ENCODE measurements around the gene SCART1. TPM values are rescaled to one million over a fixed set of nuclear protein-coding genes. Genes with fewer than 3 reads are reported as not detected.

The SCART1 gene
- total RNA-seq, 1 experiment from 2014 or later: 1.1 TPM

DNA sequence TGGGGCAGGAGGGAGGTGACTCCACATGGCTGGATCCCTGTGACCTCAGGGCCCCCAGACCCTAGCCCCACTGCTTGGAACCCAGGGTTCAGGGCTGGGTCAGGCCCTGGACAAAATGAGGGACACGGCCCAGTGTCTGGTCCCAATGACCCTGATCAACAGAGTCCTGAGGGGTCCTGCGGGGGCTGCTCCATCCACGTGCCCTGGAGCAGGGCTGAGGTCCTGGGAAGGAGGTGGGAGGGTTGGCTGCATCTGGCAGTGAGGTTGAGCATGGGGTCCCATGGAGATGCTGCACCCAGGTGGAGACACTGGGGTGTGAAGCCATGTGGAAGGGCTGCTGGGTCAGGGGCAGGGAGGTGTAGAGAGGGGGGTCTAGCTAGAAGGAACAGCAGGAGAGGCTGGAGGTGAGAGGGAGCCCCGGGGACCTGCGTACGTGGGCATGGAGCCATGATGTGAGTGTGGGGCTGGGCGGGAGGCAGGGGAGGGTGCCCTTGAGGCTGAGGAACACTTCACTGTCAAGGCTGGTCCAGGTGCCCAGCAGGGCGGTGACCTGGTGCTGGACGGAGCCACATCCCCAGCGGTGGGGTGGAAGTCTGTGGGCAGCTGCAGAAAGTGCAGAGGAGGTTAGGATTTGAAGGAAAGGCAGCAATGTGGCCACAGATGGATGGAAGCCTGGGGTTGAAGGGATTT, 604 bp downstream of the SCART1 start (continued):
- no peak for TF ChIP-seq NR3C1 (CRISPR knock-in tag; conservative IDR thresholded peaks at IDR 0.05; ENCODE audit: low read depth)
- TF ChIP-seq, protein P1, sequence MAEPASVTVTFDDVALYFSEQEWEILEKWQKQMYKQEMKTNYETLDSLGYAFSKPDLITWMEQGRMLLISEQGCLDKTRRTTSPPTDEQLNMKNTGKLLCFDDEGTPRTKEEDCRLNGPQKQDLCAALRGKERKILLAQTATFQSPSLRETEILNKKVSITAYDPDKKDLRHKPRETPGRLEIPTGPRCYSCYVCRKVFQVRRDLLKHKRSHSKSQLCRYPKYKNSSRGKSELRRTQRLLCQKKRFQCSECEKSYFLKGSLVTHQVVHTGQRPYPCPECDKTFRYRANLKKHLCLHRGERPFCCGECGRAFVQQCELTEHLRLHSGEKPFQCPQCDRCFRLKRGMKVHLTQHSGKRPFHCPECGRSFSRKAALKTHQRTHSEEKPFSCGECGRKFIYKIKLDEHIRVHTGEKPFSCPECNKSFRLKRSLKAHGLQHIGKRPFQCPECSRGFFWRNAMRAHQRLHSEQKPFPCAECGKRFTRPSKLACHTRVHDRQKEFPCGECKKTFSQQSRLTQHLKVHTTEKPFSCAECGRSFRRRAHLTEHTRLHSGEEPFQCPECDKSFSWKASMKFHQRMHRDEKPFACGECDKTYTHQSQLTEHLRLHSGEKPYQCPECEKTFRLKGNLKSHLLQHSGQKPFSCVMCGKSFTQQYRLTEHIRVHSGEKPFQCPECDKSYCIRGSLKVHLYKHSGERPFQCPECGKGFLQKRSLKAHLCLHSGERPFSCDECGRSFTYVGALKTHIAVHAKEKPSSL (CRISPR knock-in tag; conservative IDR thresholded peaks at IDR 0.05): no peak
- TF ChIP-seq, protein P2, sequence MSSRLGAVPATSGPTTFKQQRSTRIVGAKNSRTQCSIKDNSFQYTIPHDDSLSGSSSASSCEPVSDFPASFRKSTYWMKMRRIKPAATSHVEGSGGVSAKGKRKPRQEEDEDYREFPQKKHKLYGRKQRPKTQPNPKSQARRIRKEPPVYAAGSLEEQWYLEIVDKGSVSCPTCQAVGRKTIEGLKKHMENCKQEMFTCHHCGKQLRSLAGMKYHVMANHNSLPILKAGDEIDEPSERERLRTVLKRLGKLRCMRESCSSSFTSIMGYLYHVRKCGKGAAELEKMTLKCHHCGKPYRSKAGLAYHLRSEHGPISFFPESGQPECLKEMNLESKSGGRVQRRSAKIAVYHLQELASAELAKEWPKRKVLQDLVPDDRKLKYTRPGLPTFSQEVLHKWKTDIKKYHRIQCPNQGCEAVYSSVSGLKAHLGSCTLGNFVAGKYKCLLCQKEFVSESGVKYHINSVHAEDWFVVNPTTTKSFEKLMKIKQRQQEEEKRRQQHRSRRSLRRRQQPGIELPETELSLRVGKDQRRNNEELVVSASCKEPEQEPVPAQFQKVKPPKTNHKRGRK (CRISPR knock-in tag; IDR thresholded peaks at IDR 0.05; ENCODE audit: borderline replicate concordance): no peak
- TF ChIP-seq, protein P3, sequence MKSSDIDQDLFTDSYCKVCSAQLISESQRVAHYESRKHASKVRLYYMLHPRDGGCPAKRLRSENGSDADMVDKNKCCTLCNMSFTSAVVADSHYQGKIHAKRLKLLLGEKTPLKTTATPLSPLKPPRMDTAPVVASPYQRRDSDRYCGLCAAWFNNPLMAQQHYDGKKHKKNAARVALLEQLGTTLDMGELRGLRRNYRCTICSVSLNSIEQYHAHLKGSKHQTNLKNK (CRISPR knock-in tag; IDR thresholded peaks at IDR 0.05): no peak
- TF ChIP-seq, protein P4, sequence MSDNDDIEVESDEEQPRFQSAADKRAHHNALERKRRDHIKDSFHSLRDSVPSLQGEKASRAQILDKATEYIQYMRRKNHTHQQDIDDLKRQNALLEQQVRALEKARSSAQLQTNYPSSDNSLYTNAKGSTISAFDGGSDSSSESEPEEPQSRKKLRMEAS (CRISPR knock-in tag; IDR thresholded peaks at IDR 0.05): no peak
- TF ChIP-seq ZNF263 (CRISPR knock-in tag; IDR thresholded peaks at IDR 0.05; ENCODE audit: low read depth): no peak

DNA sequence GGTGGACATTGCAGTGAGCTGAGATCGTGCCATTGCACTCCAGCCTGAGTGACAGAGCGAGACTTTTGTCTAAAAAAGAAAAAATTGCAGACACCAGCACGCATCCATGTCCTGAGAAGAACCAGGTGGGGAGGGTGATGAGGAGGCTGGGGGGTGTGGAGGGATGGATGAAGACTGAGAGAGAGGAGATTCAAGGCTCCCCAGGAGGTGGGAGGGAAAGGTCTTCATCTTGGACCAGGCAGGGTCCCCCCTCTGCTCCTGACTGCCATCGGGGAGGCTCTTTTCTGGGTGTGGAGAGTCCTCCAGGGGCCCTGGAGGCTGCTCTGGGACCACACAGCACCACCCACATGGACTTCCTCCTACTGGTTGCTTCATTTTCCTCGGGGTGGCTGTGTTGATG, 1.5 kb downstream of the SCART1 start:
- DNase-seq (ENCODE audit: low spot score) (no peak), ATAC-seq (no peak)
- TF ChIP-seq, protein P5, sequence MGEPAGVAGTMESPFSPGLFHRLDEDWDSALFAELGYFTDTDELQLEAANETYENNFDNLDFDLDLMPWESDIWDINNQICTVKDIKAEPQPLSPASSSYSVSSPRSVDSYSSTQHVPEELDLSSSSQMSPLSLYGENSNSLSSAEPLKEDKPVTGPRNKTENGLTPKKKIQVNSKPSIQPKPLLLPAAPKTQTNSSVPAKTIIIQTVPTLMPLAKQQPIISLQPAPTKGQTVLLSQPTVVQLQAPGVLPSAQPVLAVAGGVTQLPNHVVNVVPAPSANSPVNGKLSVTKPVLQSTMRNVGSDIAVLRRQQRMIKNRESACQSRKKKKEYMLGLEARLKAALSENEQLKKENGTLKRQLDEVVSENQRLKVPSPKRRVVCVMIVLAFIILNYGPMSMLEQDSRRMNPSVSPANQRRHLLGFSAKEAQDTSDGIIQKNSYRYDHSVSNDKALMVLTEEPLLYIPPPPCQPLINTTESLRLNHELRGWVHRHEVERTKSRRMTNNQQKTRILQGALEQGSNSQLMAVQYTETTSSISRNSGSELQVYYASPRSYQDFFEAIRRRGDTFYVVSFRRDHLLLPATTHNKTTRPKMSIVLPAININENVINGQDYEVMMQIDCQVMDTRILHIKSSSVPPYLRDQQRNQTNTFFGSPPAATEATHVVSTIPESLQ (CRISPR knock-in tag; IDR thresholded peaks at IDR 0.05): no peak
- TF ChIP-seq, protein P6, sequence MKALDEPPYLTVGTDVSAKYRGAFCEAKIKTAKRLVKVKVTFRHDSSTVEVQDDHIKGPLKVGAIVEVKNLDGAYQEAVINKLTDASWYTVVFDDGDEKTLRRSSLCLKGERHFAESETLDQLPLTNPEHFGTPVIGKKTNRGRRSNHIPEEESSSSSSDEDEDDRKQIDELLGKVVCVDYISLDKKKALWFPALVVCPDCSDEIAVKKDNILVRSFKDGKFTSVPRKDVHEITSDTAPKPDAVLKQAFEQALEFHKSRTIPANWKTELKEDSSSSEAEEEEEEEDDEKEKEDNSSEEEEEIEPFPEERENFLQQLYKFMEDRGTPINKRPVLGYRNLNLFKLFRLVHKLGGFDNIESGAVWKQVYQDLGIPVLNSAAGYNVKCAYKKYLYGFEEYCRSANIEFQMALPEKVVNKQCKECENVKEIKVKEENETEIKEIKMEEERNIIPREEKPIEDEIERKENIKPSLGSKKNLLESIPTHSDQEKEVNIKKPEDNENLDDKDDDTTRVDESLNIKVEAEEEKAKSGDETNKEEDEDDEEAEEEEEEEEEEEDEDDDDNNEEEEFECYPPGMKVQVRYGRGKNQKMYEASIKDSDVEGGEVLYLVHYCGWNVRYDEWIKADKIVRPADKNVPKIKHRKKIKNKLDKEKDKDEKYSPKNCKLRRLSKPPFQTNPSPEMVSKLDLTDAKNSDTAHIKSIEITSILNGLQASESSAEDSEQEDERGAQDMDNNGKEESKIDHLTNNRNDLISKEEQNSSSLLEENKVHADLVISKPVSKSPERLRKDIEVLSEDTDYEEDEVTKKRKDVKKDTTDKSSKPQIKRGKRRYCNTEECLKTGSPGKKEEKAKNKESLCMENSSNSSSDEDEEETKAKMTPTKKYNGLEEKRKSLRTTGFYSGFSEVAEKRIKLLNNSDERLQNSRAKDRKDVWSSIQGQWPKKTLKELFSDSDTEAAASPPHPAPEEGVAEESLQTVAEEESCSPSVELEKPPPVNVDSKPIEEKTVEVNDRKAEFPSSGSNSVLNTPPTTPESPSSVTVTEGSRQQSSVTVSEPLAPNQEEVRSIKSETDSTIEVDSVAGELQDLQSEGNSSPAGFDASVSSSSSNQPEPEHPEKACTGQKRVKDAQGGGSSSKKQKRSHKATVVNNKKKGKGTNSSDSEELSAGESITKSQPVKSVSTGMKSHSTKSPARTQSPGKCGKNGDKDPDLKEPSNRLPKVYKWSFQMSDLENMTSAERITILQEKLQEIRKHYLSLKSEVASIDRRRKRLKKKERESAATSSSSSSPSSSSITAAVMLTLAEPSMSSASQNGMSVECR (CRISPR knock-in tag; IDR thresholded peaks at IDR 0.05; ENCODE audit: borderline replicate concordance): no peak
- no peak for TF ChIP-seq GTF2I (CRISPR knock-in tag; conservative IDR thresholded peaks at IDR 0.05)
- TF ChIP-seq RELA (CRISPR knock-in tag; IDR thresholded peaks at IDR 0.05; ENCODE audit: borderline replicate concordance): no peak
- Mint-ChIP-seq H3K4me1 (no peaks in the 10 kb centered on the region), H3K27me3 (ENCODE audit: low read depth) (peaks cover 11% of the 10 kb centered on the region), H3K4me3 (no peak overlapping the region), H3K27ac (no peak overlapping the region), H3K9me3 (peaks cover 50% of the 10 kb centered on the region), H3K36me3 (peaks cover 42% of the 10 kb centered on the region)
- POLR2A ChIA-PET: no interaction called here
- CTCF ChIA-PET: no interaction called here

DNA sequence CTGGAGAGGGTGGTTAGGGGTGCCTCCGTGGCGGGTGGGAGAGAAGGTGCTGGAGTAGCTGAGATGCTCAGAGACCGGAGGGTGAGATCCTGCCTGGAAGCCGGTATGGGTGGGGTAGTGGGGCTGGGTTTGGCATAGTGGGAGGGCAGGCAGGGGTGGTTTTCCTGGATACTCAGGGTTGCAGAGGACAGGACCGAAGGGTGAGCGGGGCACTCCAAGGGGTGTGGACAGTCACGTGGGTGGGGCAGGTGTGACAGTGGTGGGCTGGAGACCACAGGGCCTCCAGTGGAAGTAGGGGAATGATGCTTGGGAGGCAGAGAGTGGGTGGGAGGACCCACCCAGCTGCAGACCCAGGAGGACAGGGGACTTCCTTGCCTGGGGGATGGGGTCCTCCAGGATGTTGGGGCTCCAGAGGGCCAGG, 1.9 kb downstream of the SCART1 start:
- Mint-ChIP-seq H3K4me1 (no peaks in the 10 kb centered on the region), H3K36me3 (peaks cover 45% of the 10 kb centered on the region), H3K27ac (no peak overlapping the region), H3K9me3 (peaks cover 52% of the 10 kb centered on the region), H3K27me3 (ENCODE audit: low read depth) (peaks cover 10% of the 10 kb centered on the region), H3K4me3 (no peak overlapping the region)
- ATAC-seq (no peak), DNase-seq (ENCODE audit: low spot score) (no peak)
- ChIA-PET CTCF (no interaction called here), POLR2A (no interaction called here)
- TF ChIP-seq RELA (CRISPR knock-in tag; IDR thresholded peaks at IDR 0.05; ENCODE audit: borderline replicate concordance) (no peak), CBFB (CRISPR knock-in tag; IDR thresholded peaks at IDR 0.05; ENCODE audit: low read depth) (no peak), ZNF263 (CRISPR knock-in tag; IDR thresholded peaks at IDR 0.05; ENCODE audit: low read depth) (no peak), MXD4 (CRISPR knock-in tag; IDR thresholded peaks at IDR 0.05; ENCODE audit: borderline replicate concordance) (no peak)
- TF ChIP-seq, protein P7, sequence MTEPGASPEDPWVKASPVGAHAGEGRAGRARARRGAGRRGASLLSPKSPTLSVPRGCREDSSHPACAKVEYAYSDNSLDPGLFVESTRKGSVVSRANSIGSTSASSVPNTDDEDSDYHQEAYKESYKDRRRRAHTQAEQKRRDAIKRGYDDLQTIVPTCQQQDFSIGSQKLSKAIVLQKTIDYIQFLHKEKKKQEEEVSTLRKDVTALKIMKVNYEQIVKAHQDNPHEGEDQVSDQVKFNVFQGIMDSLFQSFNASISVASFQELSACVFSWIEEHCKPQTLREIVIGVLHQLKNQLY (CRISPR knock-in tag; IDR thresholded peaks at IDR 0.05): no peak
- TF ChIP-seq, protein P2 (CRISPR knock-in tag; IDR thresholded peaks at IDR 0.05; ENCODE audit: borderline replicate concordance): no peak
- TF ChIP-seq, protein P8, sequence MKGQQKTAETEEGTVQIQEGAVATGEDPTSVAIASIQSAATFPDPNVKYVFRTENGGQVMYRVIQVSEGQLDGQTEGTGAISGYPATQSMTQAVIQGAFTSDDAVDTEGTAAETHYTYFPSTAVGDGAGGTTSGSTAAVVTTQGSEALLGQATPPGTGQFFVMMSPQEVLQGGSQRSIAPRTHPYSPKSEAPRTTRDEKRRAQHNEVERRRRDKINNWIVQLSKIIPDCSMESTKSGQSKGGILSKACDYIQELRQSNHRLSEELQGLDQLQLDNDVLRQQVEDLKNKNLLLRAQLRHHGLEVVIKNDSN (CRISPR knock-in tag; IDR thresholded peaks at IDR 0.05): no peak
